Fibroblast of lung (primary cell): ENCODE data around the gene DMAC2. TPM values are rescaled to one million over a fixed set of nuclear protein-coding genes. Genes with fewer than 3 reads are reported as not detected.

ENCODE experiments used
- DNase-seq, 2 donors: peaks; one replicate each; pipeline versions ENCODE4 v3.0.0 to v3.0.0-alpha.2; 2010; ENCODE audit warnings: low read depth in 2 of 2
- H2AFZ ChIP-seq: 2 replicates; pipeline ENCODE4 v1.5.1; 2012; ENCODE audit warnings: low read length, control low read depth, inconsistent platforms
- H3K27ac ChIP-seq: 2 replicates; pipeline ENCODE4 v1.5.1; 2011; ENCODE audit warnings: low read length, control low read depth; ENCODE audit not compliant: insufficient read depth
- H3K27me3 ChIP-seq: 2 replicates; pipeline ENCODE4 v1.5.1; 2011; ENCODE audit warnings: mild to moderate bottlenecking, low read length; ENCODE audit not compliant: control insufficient read depth, insufficient read depth
- H3K36me3 ChIP-seq: 2 replicates; pipeline ENCODE4 v1.5.1; 2011; ENCODE audit warnings: low read length; ENCODE audit not compliant: control insufficient read depth, insufficient read depth
- H3K4me1 ChIP-seq: 2 replicates; pipeline ENCODE4 v1.5.1; 2011; ENCODE audit warnings: low read length; ENCODE audit not compliant: control insufficient read depth, insufficient read depth; ENCODE audit errors: extremely low read depth
- H3K4me2 ChIP-seq: 2 replicates; pipeline ENCODE4 v1.5.1; 2011; ENCODE audit warnings: low read length, control low read depth; ENCODE audit not compliant: insufficient read depth; ENCODE audit errors: extremely low read depth
- H3K4me3 ChIP-seq, 4 experiments: fragments of 200-600 bp in 1 of 4; sonication (generic) in 1 of 4; replicated peaks in 1 of 4; 2 replicates each; pipeline ENCODE4 v1.5.1; 2011 to 2016; ENCODE audit warnings: low read length in 4 of 4, low read depth in 3 of 4, mild to moderate bottlenecking in 3 of 4, control low read depth in 2 of 4, inconsistent platforms in 1 of 4, mixed read lengths in 1 of 4; ENCODE audit not compliant: insufficient read depth in 1 of 4; ENCODE audit errors: control extremely low read depth in 1 of 4
- H3K79me2 ChIP-seq: 2 replicates; pipeline ENCODE4 v1.5.1; 2012; ENCODE audit warnings: mild to moderate bottlenecking, low read length, inconsistent platforms; ENCODE audit not compliant: control insufficient read depth, insufficient read depth
- H3K9ac ChIP-seq: 2 replicates; pipeline ENCODE4 v1.5.1; 2011; ENCODE audit warnings: mild to moderate bottlenecking, low read length, control low read depth; ENCODE audit not compliant: insufficient read depth
- H3K9me3 ChIP-seq: 2 replicates; pipeline ENCODE4 v1.5.1; 2012; ENCODE audit warnings: low read depth, low read length; ENCODE audit not compliant: control insufficient read depth, insufficient read depth
- H4K20me1 ChIP-seq: 2 replicates; pipeline ENCODE4 v1.5.1; 2011; ENCODE audit warnings: low read length; ENCODE audit not compliant: control insufficient read depth, insufficient read depth; ENCODE audit errors: extremely low read depth
- EZH2 ChIP-seq: IDR thresholded peaks from 2 replicates; pipeline ENCODE4 v1.5.1; 2012; ENCODE audit warnings: low read length, control low read depth, mild to moderate bottlenecking; ENCODE audit errors: missing control alignments
- polyA plus RNA-seq, 2 donors: library from polyadenylated mRNA; depleted of rRNA in 1 of 2; stranded (reverse) in 1 of 2; unstranded in 1 of 2; fragments of >200 nt; gene quantifications; 2 replicates each; pipeline ENCODE4 v1.2.1, GENCODE V29; 2011 to 2012; ENCODE audit warnings: missing spikeins in 1 of 2
- total RNA-seq: library from RNA; depleted of rRNA; stranded (reverse); fragments of >200 nt; gene quantifications from 2 replicates; pipeline ENCODE4 v1.2.1, GENCODE V29; 2014
- TF ChIP-seq, protein P1 (sequence below), 2 donors: IDR thresholded peaks in 1 of 2; conservative IDR thresholded peaks in 1 of 2; 1 replicate in 1 of 2; 2 replicates in 1 of 2; pipeline ENCODE4 v1.5.1; 2011 to 2012; ENCODE audit warnings: low read length in 2 of 2, control low read depth in 1 of 2, inconsistent platforms in 1 of 2, low read depth in 1 of 2, mild to moderate bottlenecking in 1 of 2

Gene DMAC2
- total and polyA plus RNA-seq, 2 donors (not counting 1 experiment from before 2014, with no cell fraction given) = 31.0 to 52.3 TPM

DNA sequence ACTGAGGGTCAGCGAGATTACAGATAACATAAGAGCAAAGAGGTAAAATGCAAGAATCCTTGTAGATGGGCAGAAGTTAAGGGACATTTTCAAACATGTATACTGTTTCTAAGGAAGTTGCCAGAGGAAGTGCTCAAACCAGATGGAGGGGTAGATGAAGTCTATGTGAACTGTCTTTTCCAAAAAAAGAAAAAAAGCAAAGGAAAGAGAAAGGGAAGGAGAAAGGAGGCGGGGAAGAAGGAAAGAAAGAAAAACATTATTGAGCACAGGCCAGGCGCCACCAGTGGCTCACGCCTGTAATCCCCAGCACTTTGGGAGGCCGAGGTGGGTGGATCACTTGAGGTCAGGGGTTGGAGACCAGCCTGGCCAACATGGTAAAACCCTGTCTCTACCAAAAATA lies 5.3 kb downstream of the DMAC2 start:
- no peak overlapping the region for H2AFZ ChIP-seq
- H3K27me3 ChIP-seq = no peaks in the 10 kb centered on the region
- no peak overlapping the region for H3K4me2 ChIP-seq
- no peaks in the 10 kb centered on the region for H4K20me1 ChIP-seq
- no peaks in the 10 kb centered on the region for H3K9me3 ChIP-seq
- H3K4me1 ChIP-seq = no peaks in the 10 kb centered on the region
- no peak overlapping the region for H3K4me3 ChIP-seq
- no peak for DNase-seq
- no peak for TF ChIP-seq EZH2
- TF ChIP-seq, protein P1, sequence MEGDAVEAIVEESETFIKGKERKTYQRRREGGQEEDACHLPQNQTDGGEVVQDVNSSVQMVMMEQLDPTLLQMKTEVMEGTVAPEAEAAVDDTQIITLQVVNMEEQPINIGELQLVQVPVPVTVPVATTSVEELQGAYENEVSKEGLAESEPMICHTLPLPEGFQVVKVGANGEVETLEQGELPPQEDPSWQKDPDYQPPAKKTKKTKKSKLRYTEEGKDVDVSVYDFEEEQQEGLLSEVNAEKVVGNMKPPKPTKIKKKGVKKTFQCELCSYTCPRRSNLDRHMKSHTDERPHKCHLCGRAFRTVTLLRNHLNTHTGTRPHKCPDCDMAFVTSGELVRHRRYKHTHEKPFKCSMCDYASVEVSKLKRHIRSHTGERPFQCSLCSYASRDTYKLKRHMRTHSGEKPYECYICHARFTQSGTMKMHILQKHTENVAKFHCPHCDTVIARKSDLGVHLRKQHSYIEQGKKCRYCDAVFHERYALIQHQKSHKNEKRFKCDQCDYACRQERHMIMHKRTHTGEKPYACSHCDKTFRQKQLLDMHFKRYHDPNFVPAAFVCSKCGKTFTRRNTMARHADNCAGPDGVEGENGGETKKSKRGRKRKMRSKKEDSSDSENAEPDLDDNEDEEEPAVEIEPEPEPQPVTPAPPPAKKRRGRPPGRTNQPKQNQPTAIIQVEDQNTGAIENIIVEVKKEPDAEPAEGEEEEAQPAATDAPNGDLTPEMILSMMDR (conservative IDR thresholded peaks at IDR 0.05 in 1 of 2, IDR thresholded peaks at IDR 0.05 in 1 of 2; ENCODE audit: low read depth in 1 of 2, low read length in 2 of 2) = no peak
- peaks cover 13% of the 10 kb centered on the region for H3K36me3 ChIP-seq
- H3K79me2 ChIP-seq = peaks cover 3% of the 10 kb centered on the region
- H3K27ac ChIP-seq = no peak overlapping the region
- no peak overlapping the region for H3K9ac ChIP-seq

GRCh38 chr19:41433171-41433570 lies 6.5 kb downstream of the DMAC2 start:
- Histone ChIP-seq H3K4me2 (no peak overlapping the region), H3K4me1 (peaks cover 2% of the 10 kb centered on the region), H3K9ac (no peak overlapping the region), H4K20me1 (no peaks in the 10 kb centered on the region), H3K4me3 (no peak overlapping the region), H3K9me3 (no peaks in the 10 kb centered on the region), H2AFZ (no peak overlapping the region), H3K36me3 (peaks cover 13% of the 10 kb centered on the region), H3K79me2 (no peaks in the 10 kb centered on the region), H3K27ac (no peak overlapping the region), H3K27me3 (no peaks in the 10 kb centered on the region)
- no peak for DNase-seq
- TF ChIP-seq, protein P1 (conservative IDR thresholded peaks at IDR 0.05 in 1 of 2, IDR thresholded peaks at IDR 0.05 in 1 of 2; ENCODE audit: low read depth in 1 of 2, low read length in 2 of 2) = no peak
- TF ChIP-seq EZH2 = no peak

DNA sequence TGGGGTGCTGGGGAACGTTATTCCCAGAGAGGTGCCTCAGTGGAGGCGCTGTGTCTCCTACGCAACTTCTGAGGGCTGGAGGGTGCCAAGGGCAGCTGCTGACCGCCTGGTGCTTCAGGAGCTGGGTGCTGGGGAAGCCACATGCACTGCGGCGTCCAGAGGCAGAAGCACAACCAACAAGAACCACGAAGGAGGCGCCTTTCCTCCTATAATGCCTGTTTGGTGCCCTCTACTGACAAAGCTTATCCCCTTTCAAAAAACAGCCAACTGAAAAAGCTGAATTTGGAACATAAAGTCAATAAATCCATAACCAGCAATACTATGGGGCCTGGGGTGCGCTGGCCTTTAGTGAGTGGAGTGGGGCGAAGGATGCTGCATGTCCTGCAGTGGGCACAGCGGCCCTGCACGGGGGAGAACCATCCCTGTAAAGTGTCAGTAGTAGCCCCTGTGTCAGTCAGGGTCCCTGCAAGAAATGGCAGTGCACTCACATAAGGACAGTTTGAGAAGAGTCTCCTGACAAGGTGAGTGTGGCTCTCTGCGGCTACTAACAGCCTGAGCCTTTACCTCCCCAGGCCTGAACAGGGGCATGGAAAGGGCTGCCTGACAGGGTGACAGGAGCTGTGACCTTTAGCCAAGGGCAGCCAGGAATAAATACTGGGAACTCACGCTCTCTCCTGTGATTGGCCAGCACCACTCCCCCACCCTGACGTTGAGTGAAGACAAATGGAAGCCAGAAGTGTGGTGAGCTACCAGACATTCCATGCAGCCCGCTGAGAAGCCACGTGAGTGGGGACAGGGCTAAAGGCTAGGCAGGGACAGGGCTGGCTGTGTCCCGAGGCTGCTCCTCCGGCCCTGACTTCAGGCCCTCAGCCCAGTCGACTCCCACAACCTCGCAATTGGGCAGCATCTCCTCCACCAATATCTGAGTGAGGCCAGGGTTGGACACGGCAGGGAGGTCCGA lies 8.0 kb downstream of the DMAC2 start:
- DNase-seq = peak in 1 of 2 donors; percentile 44
- H3K4me1 ChIP-seq = peaks cover 9% of the 10 kb centered on the region
- no peaks in the 10 kb centered on the region for H3K9me3 ChIP-seq
- no peak overlapping the region for H3K4me3 ChIP-seq
- TF ChIP-seq, protein P1 (conservative IDR thresholded peaks at IDR 0.05 in 1 of 2, IDR thresholded peaks at IDR 0.05 in 1 of 2; ENCODE audit: low read depth in 1 of 2, low read length in 2 of 2) = peak; percentile 49 to 54
- TF ChIP-seq EZH2 = no peak
- H4K20me1 ChIP-seq = no peaks in the 10 kb centered on the region
- H3K9ac ChIP-seq = no peak overlapping the region
- H2AFZ ChIP-seq = no peak overlapping the region
- no peaks in the 10 kb centered on the region for H3K27me3 ChIP-seq
- H3K4me2 ChIP-seq = no peak overlapping the region
- H3K27ac ChIP-seq = no peak overlapping the region
- peaks cover 10% of the 10 kb centered on the region for H3K36me3 ChIP-seq
- no peaks in the 10 kb centered on the region for H3K79me2 ChIP-seq
